Keratinocyte (primary cell): Measurements from ENCODE around the gene FNDC3B. TPM values are rescaled to one million over a fixed set of nuclear protein-coding genes. Genes with fewer than 3 reads are reported as not detected.
A peak's percentile ranks its signal among the peaks of the same experiment; 100 is the strongest.

Experiments
- DNase-seq: peaks from one replicate; pipeline ENCODE4 v3.0.0-alpha.2; 2011; ENCODE audit warnings: low read depth, missing footprints, low spot score
- FAIRE-seq: peaks from 2 replicates; lab custom pipeline; 2011; peaks lifted over from hg19 to GRCh38; lab: Jason Lieb, UNC
- H2AFZ ChIP-seq: 2 replicates; pipeline ENCODE4 v1.6.0; 2012; ENCODE audit warnings: low read length, control low read depth, inconsistent platforms; ENCODE audit not compliant: control insufficient read depth
- H3K27ac ChIP-seq: 2 replicates; pipeline ENCODE4 v1.5.1; 2011; ENCODE audit warnings: low read length; ENCODE audit not compliant: control insufficient read depth, insufficient read depth
- H3K27me3 ChIP-seq: 3 replicates; pipeline ENCODE4 v1.6.0; 2011; ENCODE audit warnings: low read length; ENCODE audit not compliant: control insufficient read depth, insufficient read depth; ENCODE audit errors: extremely low read depth
- H3K36me3 ChIP-seq, 2 experiments: 2 replicates in 1 of 2; 3 replicates in 1 of 2; pipeline ENCODE4 v1.5.1; 2011; ENCODE audit warnings: low read length in 2 of 2, mild to moderate bottlenecking in 1 of 2; ENCODE audit not compliant: control insufficient read depth in 2 of 2, insufficient read depth in 2 of 2; ENCODE audit errors: extremely low read depth in 1 of 2
- H3K4me1 ChIP-seq: 3 replicates; pipeline ENCODE4 v1.5.1; 2011; ENCODE audit warnings: low read length; ENCODE audit not compliant: control insufficient read depth, insufficient read depth; ENCODE audit errors: extremely low read depth
- H3K4me2 ChIP-seq: 3 replicates; pipeline ENCODE4 v1.6.0; 2011; ENCODE audit warnings: low read depth, low read length; ENCODE audit not compliant: control insufficient read depth, insufficient read depth; ENCODE audit errors: extremely low read depth
- H3K4me3 ChIP-seq, 3 experiments: fragments of 200-600 bp in 1 of 3; sonication (generic) in 1 of 3; 2 replicates in 2 of 3; 3 replicates in 1 of 3; pipeline ENCODE4 v1.5.1; 2011 to 2016; ENCODE audit warnings: low read length in 3 of 3, mild to moderate bottlenecking in 3 of 3, control low read depth in 2 of 3, inconsistent platforms in 1 of 3, low read depth in 1 of 3, mixed read lengths in 1 of 3, mixed run types in 1 of 3, moderate library complexity in 1 of 3; ENCODE audit not compliant: control insufficient read depth in 2 of 3, insufficient read depth in 2 of 3; ENCODE audit errors: extremely low read depth in 1 of 3
- H3K79me2 ChIP-seq: 2 replicates; pipeline ENCODE4 v1.6.0; 2012; ENCODE audit warnings: low read length; ENCODE audit not compliant: control insufficient read depth, insufficient read depth
- H3K9ac ChIP-seq: 3 replicates; pipeline ENCODE4 v1.6.0; 2011; ENCODE audit warnings: low read length; ENCODE audit not compliant: control insufficient read depth, insufficient read depth; ENCODE audit errors: extremely low read depth
- H3K9me1 ChIP-seq: 3 replicates; pipeline ENCODE4 v1.6.0; 2011; ENCODE audit warnings: low read length; ENCODE audit not compliant: control insufficient read depth, insufficient read depth; ENCODE audit errors: extremely low read depth
- H3K9me3 ChIP-seq: 2 replicates; pipeline ENCODE4 v1.5.1; 2012; ENCODE audit warnings: low read depth, low read length; ENCODE audit not compliant: control insufficient read depth
- H4K20me1 ChIP-seq: 3 replicates; pipeline ENCODE4 v1.6.0; 2011; ENCODE audit warnings: low read length; ENCODE audit not compliant: control insufficient read depth, insufficient read depth; ENCODE audit errors: extremely low read depth
- CTCF ChIP-seq, 3 experiments: IDR thresholded peaks in 1 of 3; conservative IDR thresholded peaks in 1 of 3; optimal IDR thresholded peaks in 1 of 3; 2 replicates in 2 of 3; 3 replicates in 1 of 3; pipeline versions ENCODE3 to v1.5.1; 2011; ENCODE audit warnings: low read length in 3 of 3, mild to moderate bottlenecking in 3 of 3, moderate library complexity in 2 of 3, control low read depth in 1 of 3, inconsistent platforms in 1 of 3; ENCODE audit not compliant: insufficient read depth in 2 of 3; ENCODE audit errors: extremely low read depth in 1 of 3
- EZH2 ChIP-seq: IDR thresholded peaks from one replicate; pipeline ENCODE4 v1.6.1; 2012; ENCODE audit warnings: inconsistent platforms, mild to moderate bottlenecking, low read length, moderate library complexity
- dilution Hi-C: fragments of 300-500 bp; cut with MboI; formaldehyde crosslinking; loops from one replicate; pipeline ENCODE4 v1.7.0; 2020; ENCODE audit warnings: low sequenced_read_pairs; ENCODE audit not compliant: extremely low pct_ligation_motif_present
- polyA plus RNA-seq, 5 experiments: library from polyadenylated mRNA; depleted of rRNA in 3 of 5; stranded (reverse) in 3 of 5; stranded (forward) in 1 of 5; unstranded in 1 of 5; fragments of >200 nt; gene quantifications; 1 replicate in 1 of 5; 2 replicates in 3 of 5; 3 replicates in 1 of 5; pipeline versions ENCODE4 v1.2.1 to v1.2.3, GENCODE V29; 2011 to 2012; ENCODE audit warnings: missing spikeins in 2 of 5, low read depth in 1 of 5, low replicate concordance in 1 of 5

FNDC3B gene
- polyA plus RNA-seq, 1 donor (not counting 4 experiments of a cell fraction or from before 2014, with no cell fraction given) = 31.4 TPM

- TF ChIP-seq CTCF (optimal IDR thresholded peaks at IDR 0.05 in 1 of 3, IDR thresholded peaks at IDR 0.05 in 1 of 3, conservative IDR thresholded peaks at IDR 0.05 in 1 of 3; ENCODE audit: extremely low read depth in 1 of 3, insufficient read depth in 2 of 3, low read length in 3 of 3) (no peak), EZH2 (no peak)
- Histone ChIP-seq H3K9me3 (no peaks in the 10 kb centered on the region), H2AFZ (no peak overlapping the region), H3K36me3 (peaks cover 1 to 6% of the 10 kb centered on the region in 2 experiments), H4K20me1 (no peaks in the 10 kb centered on the region), H3K9ac (no peak overlapping the region), H3K27ac (no peak overlapping the region), H3K4me3 (no peak overlapping the region), H3K9me1 (no peaks in the 10 kb centered on the region), H3K79me2 (peaks cover 77% of the 10 kb centered on the region), H3K27me3 (no peaks in the 10 kb centered on the region), H3K4me2 (no peak overlapping the region), H3K4me1 (peaks cover 56% of the 10 kb centered on the region)
- FAIRE-seq (no peak), DNase-seq (no peak)
- dilution Hi-C loops = no loop called here
Measured at GRCh38 chr3:172094621-172095557, 55.5 kb downstream of the FNDC3B start.

GRCh38 chr3:172096881-172097420 is 57.6 kb downstream of the FNDC3B start:
- peak; percentile 73 for FAIRE-seq
- Histone ChIP-seq H3K9me1 (no peaks in the 10 kb centered on the region), H3K4me3 (peak overlapping the region in 2 of 3 experiments; percentile 19 to 29), H3K27ac (peak overlapping the region; percentile 75), H3K4me2 (peak overlapping the region; percentile 81), H3K79me2 (peaks cover 73% of the 10 kb centered on the region), H2AFZ (no peak overlapping the region), H3K27me3 (no peaks in the 10 kb centered on the region), H3K36me3 (peaks cover 1 to 6% of the 10 kb centered on the region in 2 experiments), H4K20me1 (no peaks in the 10 kb centered on the region), H3K4me1 (peaks cover 42% of the 10 kb centered on the region), H3K9ac (peak overlapping the region; percentile 34), H3K9me3 (no peaks in the 10 kb centered on the region)
- DNase-seq = peak; percentile 71
- dilution Hi-C loops = no loop called here
- TF ChIP-seq CTCF (optimal IDR thresholded peaks at IDR 0.05 in 1 of 3, IDR thresholded peaks at IDR 0.05 in 1 of 3, conservative IDR thresholded peaks at IDR 0.05 in 1 of 3; ENCODE audit: extremely low read depth in 1 of 3, insufficient read depth in 2 of 3, low read length in 3 of 3) = no peak
- no peak for TF ChIP-seq EZH2
